SK-N-SH (cell line): ENCODE data around the gene ZNF426. TPM values are rescaled to one million over a fixed set of nuclear protein-coding genes. Genes with fewer than 3 reads are reported as not detected.

ENCODE experiments used
- GATA2 ChIP-seq: sonication (generic); formaldehyde crosslinking; IDR thresholded peaks from 2 replicates; pipeline ENCODE4 v1.5.0; 2020; ENCODE audit warnings: mild to moderate bottlenecking, missing genetic modification reagents
- polyA plus RNA-seq, 3 experiments: library from polyadenylated mRNA; depleted of rRNA; stranded (reverse); fragments of >200 nt; gene quantifications; 2 replicates each; pipeline ENCODE4 v1.2.3, GENCODE V29; 2012
- TF ChIP-seq, protein P1 (sequence below): fragments of 200-600 bp; sonication (generic); IDR thresholded peaks from 2 replicates; pipeline ENCODE4 v1.6.1; 2017; ENCODE audit warnings: antibody characterized with exemption, mild to moderate bottlenecking, moderate library complexity

The ZNF426 gene
- polyA plus RNA-seq, 1 of the 3 experiments (the other 2 are of a cell fraction) = 2.4 TPM

DNA sequence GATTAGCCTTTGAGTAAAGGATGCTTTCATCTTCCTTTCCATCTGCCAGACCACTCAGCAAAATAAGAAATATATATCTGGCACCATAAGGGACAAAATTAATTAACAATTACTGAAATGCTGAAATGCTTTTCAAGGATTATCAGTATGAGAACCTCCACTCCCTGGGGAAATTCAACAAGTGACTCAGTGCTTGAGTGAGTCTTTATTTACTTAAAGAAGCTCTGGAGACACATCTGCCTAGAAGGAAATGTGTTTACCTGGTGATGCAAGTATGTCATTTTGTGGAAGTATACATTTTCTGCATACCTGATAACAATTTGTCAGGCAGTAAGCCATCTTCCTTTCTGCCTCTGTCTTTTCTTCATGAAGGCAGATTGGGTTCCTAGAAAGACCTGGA lies 63.5 kb downstream of the ZNF426 start (continued):
- TF ChIP-seq, protein P1, sequence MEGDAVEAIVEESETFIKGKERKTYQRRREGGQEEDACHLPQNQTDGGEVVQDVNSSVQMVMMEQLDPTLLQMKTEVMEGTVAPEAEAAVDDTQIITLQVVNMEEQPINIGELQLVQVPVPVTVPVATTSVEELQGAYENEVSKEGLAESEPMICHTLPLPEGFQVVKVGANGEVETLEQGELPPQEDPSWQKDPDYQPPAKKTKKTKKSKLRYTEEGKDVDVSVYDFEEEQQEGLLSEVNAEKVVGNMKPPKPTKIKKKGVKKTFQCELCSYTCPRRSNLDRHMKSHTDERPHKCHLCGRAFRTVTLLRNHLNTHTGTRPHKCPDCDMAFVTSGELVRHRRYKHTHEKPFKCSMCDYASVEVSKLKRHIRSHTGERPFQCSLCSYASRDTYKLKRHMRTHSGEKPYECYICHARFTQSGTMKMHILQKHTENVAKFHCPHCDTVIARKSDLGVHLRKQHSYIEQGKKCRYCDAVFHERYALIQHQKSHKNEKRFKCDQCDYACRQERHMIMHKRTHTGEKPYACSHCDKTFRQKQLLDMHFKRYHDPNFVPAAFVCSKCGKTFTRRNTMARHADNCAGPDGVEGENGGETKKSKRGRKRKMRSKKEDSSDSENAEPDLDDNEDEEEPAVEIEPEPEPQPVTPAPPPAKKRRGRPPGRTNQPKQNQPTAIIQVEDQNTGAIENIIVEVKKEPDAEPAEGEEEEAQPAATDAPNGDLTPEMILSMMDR = no peak
- TF ChIP-seq GATA2 (CRISPR knock-in tag) = no peak

Other genes with a start within 250 kb of the ZNF426 start
- 0.97 and 1.2 TPM in 2 replicates for gene ZNF699, start 228.8 kb downstream of the ZNF426 start, polyA plus RNA-seq (2012; rRNA removed)
- 10.4 and 15.2 TPM in 2 replicates for gene ZNF559, start 214.5 kb downstream of the ZNF426 start, polyA plus RNA-seq (2012; rRNA removed)
- gene ZNF177, start 175.6 kb downstream of the ZNF426 start, polyA plus RNA-seq (2012; rRNA removed) = 2.6 and 3.6 TPM in 2 replicates
- 11.1 and 19.6 TPM in 2 replicates for gene ZNF266, start 103.1 kb downstream of the ZNF426 start, polyA plus RNA-seq (2012; rRNA removed)
- gene ZNF560, start 40.0 kb downstream of the ZNF426 start, polyA plus RNA-seq (2012; rRNA removed) = 0.10 TPM in 2 replicates
- gene ZNF121, start 45.9 kb upstream of the ZNF426 start, polyA plus RNA-seq (2012; rRNA removed) = 1.8 and 2.8 TPM in 2 replicates
- 18.0 and 28.1 TPM in 2 replicates for gene ZNF561, start 82.6 kb upstream of the ZNF426 start, polyA plus RNA-seq (2012; rRNA removed)
- gene ZNF562, start 136.5 kb upstream of the ZNF426 start, polyA plus RNA-seq (2012; rRNA removed) = 3.1 and 4.7 TPM in 2 replicates
- 6.7 and 7.5 TPM in 2 replicates for gene ZNF846, start 230.1 kb upstream of the ZNF426 start, polyA plus RNA-seq (2012; rRNA removed)